ENCODE results near the gene DDX11.

DNA sequence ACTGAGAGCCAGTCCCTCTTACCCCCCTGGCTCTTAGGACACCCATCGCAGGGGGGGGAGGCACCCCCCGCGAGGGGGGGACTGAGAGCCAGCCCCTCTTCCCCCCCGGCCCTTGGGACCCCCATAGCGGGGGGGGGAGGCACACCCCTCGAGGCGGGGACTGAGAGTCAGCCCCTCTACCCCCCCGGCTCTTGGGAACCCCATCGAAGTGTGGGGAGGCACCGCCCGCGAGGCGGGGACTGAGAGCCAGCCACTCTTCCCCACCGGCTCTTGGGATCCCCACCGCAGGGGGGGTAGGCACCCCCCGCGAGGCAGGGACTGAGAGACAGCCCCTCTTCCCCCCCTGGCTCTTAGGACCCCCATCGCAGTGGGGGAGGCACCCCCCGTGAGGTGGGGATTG is 48.8 kb downstream of the DDX11 start:
- TF ChIP-seq GATA3 (IDR thresholded peaks at IDR 0.05; ENCODE audit: low read depth, low read length) (no peak), GATA2 (IDR thresholded peaks at IDR 0.05; ENCODE audit: low read depth, low read length) (no peak)
